ENCODE data around the gene RPS15.
"Not testable (repeated sequence)": the region's sequence is repeated elsewhere in the genome, so short reads cannot be mapped to it uniquely, and the experiment has no call there.

RPS15 gene

GRCh38 chr19:1474011-1474764 is 36.0 kb downstream of the RPS15 start:
- no peak overlapping the region for H2AFZ ChIP-seq (ENCODE audit: low read depth)
- no peak overlapping the region for H3K4me3 ChIP-seq (IDR thresholded peaks at IDR 0.05; ENCODE audit: insufficient read depth, low read depth, low read length)
- H3K9ac ChIP-seq, result no peak overlapping the region
- no peak overlapping the region for H3K4me2 ChIP-seq
- no peak overlapping the region for H3K27ac ChIP-seq
- no peak for TF ChIP-seq CTCF (conservative IDR thresholded peaks at IDR 0.05; ENCODE audit: low read depth, low read length)
- H3K79me2 ChIP-seq (ENCODE audit: insufficient read depth, low read depth), result peaks cover 9% of the 10 kb centered on the region
- no peaks in the 10 kb centered on the region; the same call in 1 of the 2 replicates for H3K36me3 ChIP-seq (ENCODE audit: insufficient read depth)
- H3K27me3 ChIP-seq (ENCODE audit: insufficient read depth, low read depth), result peaks cover 12% of the 10 kb centered on the region; the same call in 1 of the 2 replicates
- no peaks in the 10 kb centered on the region for H4K20me1 ChIP-seq (ENCODE audit: insufficient read depth)
- peaks cover 22% of the 10 kb centered on the region for H3K4me1 ChIP-seq (ENCODE audit: low read depth, poor library complexity, severe bottlenecking)

GRCh38 chr19:1474765-1475351 is 36.7 kb downstream of the RPS15 start:
- peaks cover 9% of the 10 kb centered on the region for H3K79me2 ChIP-seq (ENCODE audit: insufficient read depth, low read depth)
- peaks cover 22% of the 10 kb centered on the region for H3K4me1 ChIP-seq (ENCODE audit: low read depth, poor library complexity, severe bottlenecking)
- H3K4me3 ChIP-seq (IDR thresholded peaks at IDR 0.05; ENCODE audit: insufficient read depth, low read depth, low read length), result no peak overlapping the region
- H3K27ac ChIP-seq, result no peak overlapping the region
- no peak overlapping the region for H3K4me2 ChIP-seq
- no peak overlapping the region for H3K9ac ChIP-seq
- TF ChIP-seq CTCF (conservative IDR thresholded peaks at IDR 0.05; ENCODE audit: low read depth, low read length), result no peak
- H3K36me3 ChIP-seq (ENCODE audit: insufficient read depth), result no peaks in the 10 kb centered on the region; the same call in 1 of the 2 replicates
- no peaks in the 10 kb centered on the region for H4K20me1 ChIP-seq (ENCODE audit: insufficient read depth)
- H2AFZ ChIP-seq (ENCODE audit: low read depth), result no peak overlapping the region
- peaks cover 16% of the 10 kb centered on the region for H3K27me3 ChIP-seq (ENCODE audit: insufficient read depth, low read depth)

GRCh38 chr19:1475751-1476437 is 37.7 kb downstream of the RPS15 start:
- H3K4me2 ChIP-seq, result no peak overlapping the region

GRCh38 chr19:1477056-1477455 is 38.9 kb downstream of the RPS15 start:
- peaks cover 22% of the 10 kb centered on the region for H3K27me3 ChIP-seq (ENCODE audit: insufficient read depth, low read depth)
- H3K4me1 ChIP-seq (ENCODE audit: low read depth, poor library complexity, severe bottlenecking), result peaks cover 13% of the 10 kb centered on the region
- H3K79me2 ChIP-seq (ENCODE audit: insufficient read depth, low read depth); H2AFZ ChIP-seq (ENCODE audit: low read depth); H3K9ac ChIP-seq; H4K20me1 ChIP-seq (ENCODE audit: insufficient read depth); H3K27ac ChIP-seq; H3K4me3 ChIP-seq (IDR thresholded peaks at IDR 0.05; ENCODE audit: insufficient read depth, low read depth, low read length); H3K4me2 ChIP-seq; H3K36me3 ChIP-seq (ENCODE audit: insufficient read depth): not testable (repeated sequence)

More at GRCh38 chr19:1475751-1476437, 37.7 kb downstream of the RPS15 start:
- Histone ChIP-seq H3K4me1 (ENCODE audit: low read depth, poor library complexity, severe bottlenecking) (peaks cover 19% of the 10 kb centered on the region), H3K36me3 (ENCODE audit: insufficient read depth) (no peaks in the 10 kb centered on the region; the same call in 1 of the 2 replicates), H3K79me2 (ENCODE audit: insufficient read depth, low read depth) (peaks cover 9% of the 10 kb centered on the region), H3K9ac (no peak overlapping the region), H3K4me3 (IDR thresholded peaks at IDR 0.05; ENCODE audit: insufficient read depth, low read depth, low read length) (no peak overlapping the region), H3K27ac (no peak overlapping the region), H3K27me3 (ENCODE audit: insufficient read depth, low read depth) (peaks cover 24% of the 10 kb centered on the region), H4K20me1 (ENCODE audit: insufficient read depth) (no peaks in the 10 kb centered on the region), H2AFZ (ENCODE audit: low read depth) (no peak overlapping the region)
- TF ChIP-seq CTCF (conservative IDR thresholded peaks at IDR 0.05; ENCODE audit: low read depth, low read length), result no peak

Measured in KMS-11 (cell line).